HG03025 (cell line): Measurements from ENCODE around the gene C12orf43.

Experiments
- ATAC-seq: cut with Tn5 transposase; IDR thresholded peaks from one replicate; pipeline ENCODE4 v1.9.1; 2021; ENCODE audit warnings: mild to moderate bottlenecking, moderate library complexity; ENCODE audit not compliant: unreplicated experiment, low FRiP score

Gene C12orf43

GRCh38 chr12:120979862-120980696 is 36.2 kb downstream of the C12orf43 start:
- ATAC-seq, result no peak

- no peak for ATAC-seq
Measured at GRCh38 chr12:120979220-120979861, 36.9 kb downstream of the C12orf43 start.

- no peak for ATAC-seq
Measured at GRCh38 chr12:120978296-120979219, 37.7 kb downstream of the C12orf43 start, which contains the start of gene HNF1A. HNF1A (plus strand) TSS chr12:120978543; CDS start chr12:120978769, 226 bp downstream.

- no peak for ATAC-seq
Measured at GRCh38 chr12:120977531-120978295, 38.6 kb downstream of the C12orf43 start.

GRCh38 chr12:120972870-120973543 is 43.3 kb downstream of the C12orf43 start:
- ATAC-seq, result no peak

GRCh38 chr12:120971299-120972180 is 44.7 kb downstream of the C12orf43 start:
- no peak for ATAC-seq

- no peak for ATAC-seq
Measured at GRCh38 chr12:120970310-120970709, 46.0 kb downstream of the C12orf43 start.

- ATAC-seq, result no peak
Measured at GRCh38 chr12:120965534-120966091, 50.7 kb downstream of the C12orf43 start.

GRCh38 chr12:120964298-120964697 is 52.0 kb downstream of the C12orf43 start:
- ATAC-seq, result no peak

GRCh38 chr12:120962532-120963020 is 53.7 kb downstream of the C12orf43 start:
- ATAC-seq, result no peak

GRCh38 chr12:120961604-120962531 is 54.4 kb downstream of the C12orf43 start:
- ATAC-seq, result no peak

- ATAC-seq, result no peak
Measured at GRCh38 chr12:120960657-120961056, 55.6 kb downstream of the C12orf43 start.

- ATAC-seq, result no peak
Measured at GRCh38 chr12:120959111-120959878, 57.0 kb downstream of the C12orf43 start.

GRCh38 chr12:120956579-120957300 is 59.5 kb downstream of the C12orf43 start:
- ATAC-seq, result no peak

GRCh38 chr12:120955232-120955631 is 61.1 kb downstream of the C12orf43 start:
- no peak for ATAC-seq

- ATAC-seq, result no peak
Measured at GRCh38 chr12:120950807-120951206, 65.5 kb downstream of the C12orf43 start.
